NCI-H1105 treated with DMSO at 0.1 percent for 48 hours (cell line): ENCODE measurements around the gene CENPT.

ENCODE experiments used
- DNase-seq: peaks from one replicate; lab custom pipeline; 2025; lab: John Stamatoyannopoulos, UW

Gene CENPT

GRCh38 chr16:67806428-67807147 lies 40.9 kb downstream of the CENPT start, which contains the start of the genes RANBP10 and TSNAXIP1:
TSS of gene RANBP10 (minus strand) at chr16:67806560. CDS start at chr16:67806536, 24 bp downstream.
TSS of gene TSNAXIP1 (plus strand) at chr16:67806889. CDS start at chr16:67807150, 261 bp downstream.
- peak; percentile 96 for DNase-seq

- no peak for DNase-seq
Measured at GRCh38 chr16:67805718-67806427, 41.6 kb downstream of the CENPT start.

DNA sequence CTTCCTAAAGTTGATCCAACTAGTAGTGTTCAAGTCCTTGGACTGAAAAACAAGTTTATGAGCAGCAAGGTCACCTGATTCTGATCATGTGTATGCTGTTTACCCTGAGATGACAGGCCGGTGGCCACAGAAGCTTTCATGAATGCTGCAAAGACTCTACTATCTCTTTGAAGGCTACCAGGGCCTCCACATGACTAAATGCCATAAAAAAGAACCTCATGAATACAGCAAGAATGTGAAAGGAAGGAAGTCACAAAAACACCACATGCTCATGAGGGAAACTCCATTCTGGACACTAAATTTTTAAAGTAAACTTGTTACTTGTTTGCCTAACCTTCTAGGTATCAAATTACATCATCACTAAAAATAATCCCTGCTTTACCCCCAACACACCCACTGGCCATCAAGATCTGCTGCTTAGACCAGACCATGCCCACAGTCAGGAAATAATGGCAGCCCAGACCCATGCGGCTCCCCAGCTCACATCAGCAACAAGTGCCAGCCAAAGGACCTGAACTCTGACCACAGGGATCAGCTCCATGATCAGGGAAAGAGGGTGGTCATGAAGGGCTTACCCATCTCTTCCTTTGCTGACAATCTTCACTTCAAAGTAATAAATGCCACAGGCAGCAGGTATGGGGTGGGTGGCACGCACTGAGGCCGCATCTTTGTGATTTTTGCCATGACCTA lies 42.5 kb downstream of the CENPT start:
- no peak for DNase-seq

DNA sequence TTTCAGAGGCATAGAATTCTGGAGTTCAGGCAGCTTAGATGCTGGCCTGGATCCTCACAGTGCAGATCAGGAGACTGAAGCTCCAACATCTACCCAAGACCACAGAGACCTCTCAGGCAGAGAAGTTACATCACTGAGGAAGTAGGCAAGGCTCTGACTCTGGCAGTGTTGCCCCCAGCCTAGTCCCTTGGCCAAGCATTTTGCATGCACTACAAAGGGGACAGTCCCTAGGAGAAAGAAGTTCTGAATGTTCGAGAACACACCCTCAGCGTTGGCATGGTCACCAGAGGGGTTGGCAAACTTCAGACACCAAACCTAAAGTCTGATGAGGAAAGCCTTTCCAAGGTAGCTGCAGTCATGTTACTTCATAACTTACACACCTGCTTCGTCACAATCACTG lies 43.6 kb downstream of the CENPT start:
- DNase-seq: no peak

DNA sequence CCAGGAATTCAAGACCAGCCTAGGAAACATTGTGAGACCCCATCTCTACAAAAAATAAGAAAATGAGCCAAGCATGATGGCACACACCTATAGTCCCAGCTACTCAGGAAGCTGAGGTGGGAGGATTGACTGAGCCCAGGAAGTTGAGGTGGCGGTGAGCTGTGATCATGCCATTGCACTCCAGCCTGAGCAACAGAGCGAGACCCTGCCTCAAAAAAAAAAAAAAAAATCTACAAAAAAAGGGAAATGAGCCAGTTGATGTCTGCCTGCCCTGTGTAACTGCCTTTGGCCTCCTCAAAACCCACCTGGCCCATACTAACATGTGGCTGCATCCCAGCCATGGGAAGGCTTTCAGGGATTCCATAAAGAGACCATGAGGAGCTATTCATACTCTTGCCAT lies 45.6 kb downstream of the CENPT start:
- DNase-seq: no peak

DNA sequence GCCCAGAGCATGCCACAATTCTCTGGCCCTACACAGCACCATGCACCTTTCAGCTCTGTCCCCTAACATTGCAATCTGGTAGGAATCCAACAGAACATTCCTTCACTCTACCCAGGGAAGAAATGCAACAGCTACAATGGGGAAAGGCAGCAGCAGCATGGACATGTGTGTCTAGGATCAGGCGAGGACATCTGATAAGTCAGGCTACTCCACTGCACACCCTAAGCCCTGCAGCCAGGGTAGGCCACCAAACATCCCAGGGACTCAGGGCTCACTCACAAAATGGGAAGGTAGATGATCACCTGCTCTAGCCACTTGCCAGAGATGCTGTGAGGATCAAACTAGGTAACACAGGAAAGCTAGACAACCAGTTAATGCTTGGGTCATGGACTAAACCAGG lies 46.3 kb downstream of the CENPT start:
- DNase-seq: no peak

DNA sequence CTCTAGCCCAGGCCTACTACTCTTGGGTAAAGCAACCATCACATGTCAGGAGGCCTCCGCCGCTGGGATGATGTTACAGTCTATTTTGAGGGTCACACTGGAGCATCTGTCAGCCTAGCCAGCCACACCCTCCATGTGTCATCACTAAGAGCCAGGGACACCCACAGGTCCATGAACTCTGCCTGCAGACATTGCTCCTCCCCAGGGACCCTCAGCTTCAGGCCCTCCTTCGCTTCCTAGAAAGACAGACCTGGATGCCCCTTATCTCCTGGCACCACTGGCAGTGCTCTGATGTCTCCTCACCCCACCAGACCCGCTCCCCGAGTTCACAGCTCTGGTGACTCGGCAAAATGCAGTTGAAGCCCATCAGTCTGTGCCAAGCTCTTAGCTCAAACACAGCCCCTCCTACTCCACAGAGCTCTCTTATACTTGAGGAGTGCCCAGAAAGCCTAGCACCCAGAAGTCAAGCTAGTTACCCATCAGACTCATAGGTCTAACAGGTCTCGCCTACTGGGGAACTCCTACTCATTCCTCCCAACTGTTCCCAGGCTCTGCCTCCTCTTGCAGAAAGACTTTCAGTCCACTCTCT lies 47.1 kb downstream of the CENPT start:
- DNase-seq: no peak

DNA sequence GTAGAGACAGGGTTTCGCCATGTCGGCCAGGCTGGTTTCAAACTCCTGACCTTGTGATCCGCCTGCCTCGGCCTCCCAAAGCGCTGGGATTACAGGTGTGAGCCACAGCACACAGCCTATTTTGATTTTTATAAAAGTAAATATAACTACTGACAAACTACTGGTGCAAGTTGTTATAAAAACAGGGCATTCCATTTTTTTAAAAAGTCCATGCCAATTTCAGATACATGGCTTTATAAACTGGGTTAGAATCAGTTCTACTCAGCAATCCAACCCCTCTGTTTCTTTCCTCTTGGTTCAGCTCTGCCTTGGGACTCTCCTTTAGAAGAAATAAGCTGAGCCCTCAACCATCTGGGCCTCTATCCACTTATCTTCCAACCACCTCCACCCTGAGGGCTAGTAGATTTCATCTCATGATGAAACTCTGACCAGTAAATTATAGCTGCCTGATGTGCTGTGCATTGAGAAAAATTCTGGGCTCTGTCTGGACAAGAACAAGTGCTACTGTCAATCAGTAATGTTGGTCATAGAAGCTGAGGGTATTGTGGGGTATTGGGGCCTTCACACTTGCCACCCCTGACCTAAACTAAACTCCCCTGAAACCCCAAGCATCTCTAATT lies 51.3 kb downstream of the CENPT start:
- no peak for DNase-seq

- DNase-seq: no peak
Measured at GRCh38 chr16:67790071-67790470, 57.4 kb downstream of the CENPT start.

GRCh38 chr16:67786491-67786890 lies 61.0 kb downstream of the CENPT start:
- no peak for DNase-seq

DNA sequence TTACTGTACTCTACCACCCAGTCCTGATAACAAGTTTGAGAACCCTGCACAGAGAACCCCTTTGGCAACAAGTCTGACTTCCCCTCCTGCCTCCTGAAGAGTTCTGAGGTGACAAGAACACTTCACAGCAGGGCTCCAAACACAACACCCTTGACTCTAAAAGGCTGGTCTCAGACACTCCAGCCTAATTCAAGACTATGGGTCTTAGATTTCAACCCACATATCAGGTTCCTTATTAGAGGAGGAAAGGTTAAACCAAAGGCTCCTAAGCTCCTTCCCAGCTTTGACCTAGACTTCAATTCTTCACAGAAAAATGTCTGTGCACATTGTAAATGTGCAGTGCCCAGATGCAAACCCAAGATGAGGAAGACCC lies 64.2 kb downstream of the CENPT start:
- no peak for DNase-seq

DNA sequence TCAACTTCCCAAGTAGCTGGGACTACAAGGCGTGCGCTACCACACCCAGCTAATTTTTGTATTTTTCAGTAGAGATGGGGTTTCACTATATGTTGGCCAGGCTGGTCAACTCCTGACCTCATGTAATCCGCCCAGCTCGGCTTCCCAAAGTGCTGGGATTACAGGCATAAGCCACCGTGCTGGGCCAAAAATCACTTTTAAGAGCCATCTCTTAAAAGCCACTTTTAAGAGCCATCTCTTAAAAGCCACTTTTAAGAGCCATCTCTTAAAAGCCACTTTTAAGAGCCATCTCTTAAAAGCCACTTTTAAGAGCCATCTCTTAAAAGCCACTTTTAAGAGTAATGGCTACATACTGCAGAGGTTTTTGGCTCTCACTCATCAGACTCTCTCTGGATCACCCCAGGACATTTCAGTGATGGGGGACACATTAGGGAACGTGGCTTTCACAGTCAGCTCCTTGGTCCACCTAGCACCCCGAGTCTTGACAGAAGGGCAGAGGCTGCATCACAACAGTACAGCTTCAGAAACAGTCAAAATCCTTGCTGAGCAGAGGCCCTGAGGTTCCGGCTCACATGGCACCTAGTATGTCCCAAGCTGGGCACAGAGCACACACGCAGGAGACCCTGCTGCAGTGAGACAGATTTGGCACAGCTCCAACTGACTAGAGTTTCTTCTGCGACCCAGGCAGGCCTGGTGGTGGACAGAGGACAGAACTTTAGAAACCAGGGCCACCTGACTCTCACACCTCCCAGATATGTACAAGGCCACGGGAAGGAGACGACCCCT lies 64.7 kb downstream of the CENPT start:
- DNase-seq: peak; percentile 20

- no peak for DNase-seq
Measured at GRCh38 chr16:67781565-67781921, 66.0 kb downstream of the CENPT start.

DNA sequence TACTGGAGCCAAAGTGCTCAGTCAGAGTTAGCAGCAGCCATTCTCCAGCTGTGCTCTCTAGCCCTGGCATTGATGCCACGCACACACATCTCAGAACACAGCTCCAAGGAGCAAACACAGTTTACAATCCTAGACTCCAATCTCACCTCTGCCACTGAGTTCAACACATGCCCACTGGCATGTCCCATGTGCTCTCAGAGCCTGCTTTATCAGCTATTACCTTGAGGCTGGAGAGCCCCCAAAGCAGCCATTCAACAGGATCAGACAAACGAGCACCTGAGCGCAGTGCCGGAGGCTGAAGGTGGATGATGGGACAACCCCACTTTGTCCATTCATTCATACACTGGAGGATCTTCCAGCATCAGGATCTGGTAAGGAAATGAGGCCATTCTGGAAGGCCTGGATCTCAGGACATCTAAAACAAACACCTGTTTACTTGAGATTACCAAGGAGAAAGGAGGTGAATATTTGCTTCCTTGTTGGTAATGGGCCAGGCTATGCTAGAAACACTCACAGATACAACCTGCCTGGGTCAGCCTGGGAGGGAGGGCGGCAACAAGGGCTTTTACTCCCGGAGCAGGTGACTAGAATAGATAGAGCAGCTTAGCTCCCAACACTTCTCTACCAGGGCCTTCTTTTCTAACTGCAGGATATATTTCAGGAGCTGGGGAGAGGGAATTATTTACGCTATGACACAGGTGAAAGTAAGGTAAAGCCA lies 66.5 kb downstream of the CENPT start:
- DNase-seq: no peak

GRCh38 chr16:67779256-67780014 lies 68.1 kb downstream of the CENPT start:
- no peak for DNase-seq
